ENCODE results near the gene TAS2R60.
"Not testable (repeated sequence)": the region's sequence is repeated elsewhere in the genome, so short reads cannot be mapped to it uniquely, and the experiment has no call there.

The TAS2R60 gene

GRCh38 chr7:143411976-143412708, 31.1 kb upstream of the TAS2R60 start:
- DNase-seq (ENCODE audit: low spot score), result no peak

- DNase-seq (ENCODE audit: low spot score), result no peak
Measured at GRCh38 chr7:143413123-143413522, 30.1 kb upstream of the TAS2R60 start.

GRCh38 chr7:143415209-143415608, 28.0 kb upstream of the TAS2R60 start:
- DNase-seq (ENCODE audit: low spot score), result not testable (repeated sequence)

- no peak for DNase-seq (ENCODE audit: low spot score)
Measured at GRCh38 chr7:143415742-143416397, 27.4 kb upstream of the TAS2R60 start.

- DNase-seq (ENCODE audit: low spot score), result peak; percentile 45
Measured at GRCh38 chr7:143416565-143417149, 26.6 kb upstream of the TAS2R60 start.

- DNase-seq (ENCODE audit: low spot score), result no peak
Measured at GRCh38 chr7:143417734-143418383, 25.4 kb upstream of the TAS2R60 start.

GRCh38 chr7:143418681-143419458, 24.4 kb upstream of the TAS2R60 start:
- no peak for DNase-seq (ENCODE audit: low spot score)

GRCh38 chr7:143419880-143420279, 23.4 kb upstream of the TAS2R60 start:
- no peak for DNase-seq (ENCODE audit: low spot score)

- DNase-seq (ENCODE audit: low spot score), result not testable (repeated sequence)
Measured at GRCh38 chr7:143420624-143421023, 22.6 kb upstream of the TAS2R60 start.

GRCh38 chr7:143422033-143422432, 21.2 kb upstream of the TAS2R60 start:
- DNase-seq (ENCODE audit: low spot score), result no peak

- DNase-seq (ENCODE audit: low spot score), result not testable (repeated sequence)
Measured at GRCh38 chr7:143424476-143424875, 18.8 kb upstream of the TAS2R60 start.

- no peak for DNase-seq (ENCODE audit: low spot score)
Measured at GRCh38 chr7:143426479-143427142, 16.6 kb upstream of the TAS2R60 start.

GRCh38 chr7:143429770-143430698, 13.2 kb upstream of the TAS2R60 start:
- DNase-seq (ENCODE audit: low spot score), result no peak

- no peak for DNase-seq (ENCODE audit: low spot score)
Measured at GRCh38 chr7:143431109-143431508, 12.1 kb upstream of the TAS2R60 start.

GRCh38 chr7:143433759-143434158, 9.5 kb upstream of the TAS2R60 start:
- DNase-seq (ENCODE audit: low spot score), result no peak

GRCh38 chr7:143434660-143435059, 8.6 kb upstream of the TAS2R60 start:
- DNase-seq (ENCODE audit: low spot score), result no peak

- DNase-seq (ENCODE audit: low spot score), result no peak
Measured at GRCh38 chr7:143435266-143435665, 8.0 kb upstream of the TAS2R60 start.

- DNase-seq (ENCODE audit: low spot score), result no peak
Measured at GRCh38 chr7:143436325-143436946, 6.8 kb upstream of the TAS2R60 start.

GRCh38 chr7:143437578-143437977, 5.7 kb upstream of the TAS2R60 start:
- DNase-seq (ENCODE audit: low spot score), result no peak

- DNase-seq (ENCODE audit: low spot score), result no peak
Measured at GRCh38 chr7:143439866-143440265, 3.4 kb upstream of the TAS2R60 start.

All from globus pallidus (tissue), 1 donor.